Psoas muscle (tissue), 8 donors: ENCODE data around the gene SLIT3. TPM values are rescaled to one million over a fixed set of nuclear protein-coding genes. Genes with fewer than 3 reads are reported as not detected.

Source experiments
- ATAC-seq, 4 donors: fragments of 200-7000 bp; cut with Tn5 transposase; one replicate each; pipeline ENCODE4 v1.9.1; 2020; ENCODE audit warnings: moderate library complexity in 3 of 4, mild to moderate bottlenecking in 2 of 4
- DNase-seq, 2 donors: peaks; one replicate each; pipeline ENCODE4 v3.0.0-alpha.2; 2020
- H3K27ac ChIP-seq: fragments of 200-600 bp; one replicate; pipeline ENCODE4 v1.8.0; 2022
- H3K27me3 ChIP-seq, 3 donors: fragments of 200-600 bp in 1 of 3; one replicate each; pipeline versions ENCODE4 v1.6.1 to v1.8.0; 2013 to 2022; ENCODE audit warnings: low read length in 2 of 3, mild to moderate bottlenecking in 2 of 3, moderate library complexity in 1 of 3; ENCODE audit not compliant: insufficient read depth in 3 of 3
- H3K36me3 ChIP-seq, 2 donors: fragments of 200-600 bp in 1 of 2; one replicate each; pipeline versions ENCODE4 v1.6.1 to v1.8.0; 2013 to 2022; ENCODE audit warnings: low read depth in 1 of 2, mild to moderate bottlenecking in 1 of 2, moderate library complexity in 1 of 2; ENCODE audit not compliant: insufficient read depth in 1 of 2
- H3K4me1 ChIP-seq: fragments of 200-600 bp; one replicate; pipeline ENCODE4 v1.8.0; 2022
- H3K4me3 ChIP-seq: fragments of 200-600 bp; one replicate; pipeline ENCODE4 v1.8.0; 2022; ENCODE audit warnings: mild to moderate bottlenecking
- H3K9me3 ChIP-seq: fragments of 200-600 bp; one replicate; pipeline ENCODE4 v1.8.0; 2022
- WGBS, 3 donors: extraction: QIAGEN DNeasy Blood & Tissue Kit; methylation state at CpG; one replicate each; pipeline versions ENCODE4 v1.1.6 to v1.1.7; 2013; 5-methylcytosine and 5-hydroxymethylcytosine counted together
- intact Hi-C, 2 donors: fragments of 100-400 bp; cut with DNase I; formaldehyde crosslinking; loops; one replicate each; pipeline versions ENCODE4 v1.11.0 to v1.14.2; 2022
- polyA plus RNA-seq, 3 donors: library from polyadenylated mRNA; stranded (reverse); fragments of 200-250 nt; gene quantifications; one replicate each; pipeline ENCODE4 v1.2.3, GENCODE V29; 2013
- total RNA-seq, 4 donors: library from RNA; stranded (reverse); fragmentation: NEBNext Ultra II Directional in 2 of 4; extraction: Animal tissue kit (Norgen Biotek cat#: 25700) in 2 of 4; gene quantifications; one replicate each; pipeline versions ENCODE4 v1.2.1 to v1.2.4, GENCODE V29; 2021 to 2023
- TF ChIP-seq, protein P1 (sequence below): fragments of 200-600 bp; IDR thresholded peaks from one replicate; pipeline ENCODE4 v1.8.0; 2022; ENCODE audit warnings: antibody characterized with exemption
- donor health status: healthy with polysubstance abuse.
- donor health status: DM: no; HTN: no; CAD: no; lungs with moderate emphysema.
- donor health status: Bipolar disorder and iron deficiency.
- donor health status: healthy.
- donor health status: DM: yes; HTN: yes; CAD: no.
- donor health status: DM: no; HTN: no; CAD: no.
- donor health status: DM: no; HTN: no; CAD: no.
- donor health status: DM: yes; HTN: yes; CAD: no.

The SLIT3 gene
- total and polyA plus RNA-seq, 7 donors: 0.81 to 5.9 (median 2.1) TPM

GRCh38 chr5:169178754-169179153 lies 122.2 kb downstream of the SLIT3 start:
- H3K9me3 ChIP-seq: no peaks in the 10 kb centered on the region
- intact Hi-C loops: no loop called here
- DNase-seq (no peak), ATAC-seq (no peak)
- no peaks in the 10 kb centered on the region for H3K27me3 ChIP-seq
- no peaks in the 10 kb centered on the region for H3K4me1 ChIP-seq
- no peak overlapping the region for H3K27ac ChIP-seq
- TF ChIP-seq, protein P1, sequence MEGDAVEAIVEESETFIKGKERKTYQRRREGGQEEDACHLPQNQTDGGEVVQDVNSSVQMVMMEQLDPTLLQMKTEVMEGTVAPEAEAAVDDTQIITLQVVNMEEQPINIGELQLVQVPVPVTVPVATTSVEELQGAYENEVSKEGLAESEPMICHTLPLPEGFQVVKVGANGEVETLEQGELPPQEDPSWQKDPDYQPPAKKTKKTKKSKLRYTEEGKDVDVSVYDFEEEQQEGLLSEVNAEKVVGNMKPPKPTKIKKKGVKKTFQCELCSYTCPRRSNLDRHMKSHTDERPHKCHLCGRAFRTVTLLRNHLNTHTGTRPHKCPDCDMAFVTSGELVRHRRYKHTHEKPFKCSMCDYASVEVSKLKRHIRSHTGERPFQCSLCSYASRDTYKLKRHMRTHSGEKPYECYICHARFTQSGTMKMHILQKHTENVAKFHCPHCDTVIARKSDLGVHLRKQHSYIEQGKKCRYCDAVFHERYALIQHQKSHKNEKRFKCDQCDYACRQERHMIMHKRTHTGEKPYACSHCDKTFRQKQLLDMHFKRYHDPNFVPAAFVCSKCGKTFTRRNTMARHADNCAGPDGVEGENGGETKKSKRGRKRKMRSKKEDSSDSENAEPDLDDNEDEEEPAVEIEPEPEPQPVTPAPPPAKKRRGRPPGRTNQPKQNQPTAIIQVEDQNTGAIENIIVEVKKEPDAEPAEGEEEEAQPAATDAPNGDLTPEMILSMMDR: no peak
- no peak overlapping the region for H3K4me3 ChIP-seq
- no peaks in the 10 kb centered on the region for H3K36me3 ChIP-seq
- 52 to 72% (median 64%) methylated on average over 3 of the region's 3 CpGs for WGBS, 3 donors

DNA sequence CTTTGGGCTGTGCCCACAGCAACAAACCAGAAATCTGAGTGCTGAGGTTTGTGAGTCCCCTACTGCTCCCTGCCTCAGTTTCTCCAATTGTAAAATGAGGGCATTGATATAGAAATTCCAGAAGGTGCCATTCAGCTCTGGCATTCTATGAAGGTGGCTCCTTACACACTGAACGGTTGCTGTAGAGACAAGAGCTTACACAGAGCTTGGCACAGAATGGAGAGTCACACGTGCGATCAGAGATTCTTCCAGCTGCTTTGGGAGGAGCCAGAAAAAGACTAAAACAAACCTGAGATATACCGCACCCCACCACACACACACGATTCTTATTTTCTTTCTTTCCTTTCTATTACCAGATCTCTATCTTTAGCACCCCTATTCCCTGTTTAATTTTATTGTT lies 122.7 kb downstream of the SLIT3 start:
- Histone ChIP-seq H3K36me3 (no peaks in the 10 kb centered on the region), H3K4me3 (no peak overlapping the region), H3K9me3 (no peaks in the 10 kb centered on the region), H3K27me3 (no peaks in the 10 kb centered on the region), H3K4me1 (no peaks in the 10 kb centered on the region), H3K27ac (no peak overlapping the region)
- ATAC-seq: no peak
- TF ChIP-seq, protein P1: no peak
- no peak for DNase-seq
- WGBS, 3 donors: 54 to 60% (median 57%) methylated on average over 5 of the region's 5 CpGs
- intact Hi-C loops: no loop called here

GRCh38 chr5:169176709-169177694 lies 123.9 kb downstream of the SLIT3 start:
- no peaks in the 10 kb centered on the region for H3K4me1 ChIP-seq
- 29 to 42% (median 41%) methylated on average over 5 of the region's 5 CpGs for WGBS, 3 donors
- no peaks in the 10 kb centered on the region for H3K27me3 ChIP-seq
- ATAC-seq (no peak), DNase-seq (no peak)
- intact Hi-C loops: no loop called here
- no peak overlapping the region for H3K4me3 ChIP-seq
- H3K9me3 ChIP-seq: no peaks in the 10 kb centered on the region
- H3K36me3 ChIP-seq: no peaks in the 10 kb centered on the region
- TF ChIP-seq, protein P1: no peak
- no peak overlapping the region for H3K27ac ChIP-seq

- intact Hi-C loops: no loop called here
- DNase-seq: no peak
- Histone ChIP-seq H3K9me3 (no peaks in the 10 kb centered on the region), H3K4me3 (no peak overlapping the region), H3K27me3 (no peaks in the 10 kb centered on the region), H3K36me3 (no peaks in the 10 kb centered on the region), H3K27ac (no peak overlapping the region), H3K4me1 (no peaks in the 10 kb centered on the region)
- WGBS, 3 donors: 78 to 92% (median 90%) methylated on average over 3 of the region's 3 CpGs
- TF ChIP-seq, protein P1: no peak
- ATAC-seq: no peak
These were observed 125.2 kb downstream of the SLIT3 start for GRCh38 chr5:169175733-169176132.
